Lower leg skin (tissue), 3 donors: Measurements from ENCODE around the gene SLC9A9.

Experiments used
- POLR2A ChIP-seq, 2 donors: fragments of 450-650 bp; IDR thresholded peaks; one replicate each; pipeline ENCODE4 v1.6.1; 2016 to 2017; ENCODE audit warnings: antibody characterized with exemption in 2 of 2, mild to moderate bottlenecking in 1 of 2, moderate library complexity in 1 of 2
- TF ChIP-seq, protein P1 (sequence below), 3 donors: fragments of 450-650 bp; IDR thresholded peaks; one replicate each; pipeline ENCODE4 v1.5.1; 2016; ENCODE audit warnings: antibody characterized with exemption in 3 of 3, mild to moderate bottlenecking in 3 of 3, moderate library complexity in 2 of 3

GRCh38 chr3:143697975-143698374 is 150.3 kb downstream of the SLC9A9 start:
- TF ChIP-seq, protein P1, sequence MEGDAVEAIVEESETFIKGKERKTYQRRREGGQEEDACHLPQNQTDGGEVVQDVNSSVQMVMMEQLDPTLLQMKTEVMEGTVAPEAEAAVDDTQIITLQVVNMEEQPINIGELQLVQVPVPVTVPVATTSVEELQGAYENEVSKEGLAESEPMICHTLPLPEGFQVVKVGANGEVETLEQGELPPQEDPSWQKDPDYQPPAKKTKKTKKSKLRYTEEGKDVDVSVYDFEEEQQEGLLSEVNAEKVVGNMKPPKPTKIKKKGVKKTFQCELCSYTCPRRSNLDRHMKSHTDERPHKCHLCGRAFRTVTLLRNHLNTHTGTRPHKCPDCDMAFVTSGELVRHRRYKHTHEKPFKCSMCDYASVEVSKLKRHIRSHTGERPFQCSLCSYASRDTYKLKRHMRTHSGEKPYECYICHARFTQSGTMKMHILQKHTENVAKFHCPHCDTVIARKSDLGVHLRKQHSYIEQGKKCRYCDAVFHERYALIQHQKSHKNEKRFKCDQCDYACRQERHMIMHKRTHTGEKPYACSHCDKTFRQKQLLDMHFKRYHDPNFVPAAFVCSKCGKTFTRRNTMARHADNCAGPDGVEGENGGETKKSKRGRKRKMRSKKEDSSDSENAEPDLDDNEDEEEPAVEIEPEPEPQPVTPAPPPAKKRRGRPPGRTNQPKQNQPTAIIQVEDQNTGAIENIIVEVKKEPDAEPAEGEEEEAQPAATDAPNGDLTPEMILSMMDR (IDR thresholded peaks at IDR 0.05) = no peak
- TF ChIP-seq POLR2A (IDR thresholded peaks at IDR 0.05) = no peak
